Measurements from ENCODE around the gene C2orf49.

Gene C2orf49

GRCh38 chr2:105387225-105387624, 49.9 kb downstream of the C2orf49 start:
- Histone ChIP-seq H3K4me1 (ENCODE audit: low read depth, poor library complexity, severe bottlenecking) (peaks cover 36% of the 10 kb centered on the region), H2AFZ (ENCODE audit: low read depth) (no peak overlapping the region), H3K36me3 (ENCODE audit: insufficient read depth) (no peaks in the 10 kb centered on the region), H3K27ac (no peak overlapping the region), H3K27me3 (ENCODE audit: insufficient read depth, low read depth) (no peaks in the 10 kb centered on the region), H4K20me1 (ENCODE audit: insufficient read depth) (no peaks in the 10 kb centered on the region), H3K4me2 (no peak overlapping the region), H3K4me3 (IDR thresholded peaks at IDR 0.05; ENCODE audit: insufficient read depth, low read depth, low read length) (no peak overlapping the region), H3K9ac (no peak overlapping the region), H3K79me2 (ENCODE audit: insufficient read depth, low read depth) (no peaks in the 10 kb centered on the region)
- TF ChIP-seq, protein P1, sequence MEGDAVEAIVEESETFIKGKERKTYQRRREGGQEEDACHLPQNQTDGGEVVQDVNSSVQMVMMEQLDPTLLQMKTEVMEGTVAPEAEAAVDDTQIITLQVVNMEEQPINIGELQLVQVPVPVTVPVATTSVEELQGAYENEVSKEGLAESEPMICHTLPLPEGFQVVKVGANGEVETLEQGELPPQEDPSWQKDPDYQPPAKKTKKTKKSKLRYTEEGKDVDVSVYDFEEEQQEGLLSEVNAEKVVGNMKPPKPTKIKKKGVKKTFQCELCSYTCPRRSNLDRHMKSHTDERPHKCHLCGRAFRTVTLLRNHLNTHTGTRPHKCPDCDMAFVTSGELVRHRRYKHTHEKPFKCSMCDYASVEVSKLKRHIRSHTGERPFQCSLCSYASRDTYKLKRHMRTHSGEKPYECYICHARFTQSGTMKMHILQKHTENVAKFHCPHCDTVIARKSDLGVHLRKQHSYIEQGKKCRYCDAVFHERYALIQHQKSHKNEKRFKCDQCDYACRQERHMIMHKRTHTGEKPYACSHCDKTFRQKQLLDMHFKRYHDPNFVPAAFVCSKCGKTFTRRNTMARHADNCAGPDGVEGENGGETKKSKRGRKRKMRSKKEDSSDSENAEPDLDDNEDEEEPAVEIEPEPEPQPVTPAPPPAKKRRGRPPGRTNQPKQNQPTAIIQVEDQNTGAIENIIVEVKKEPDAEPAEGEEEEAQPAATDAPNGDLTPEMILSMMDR (conservative IDR thresholded peaks at IDR 0.05; ENCODE audit: low read depth, low read length), result no peak

DNA sequence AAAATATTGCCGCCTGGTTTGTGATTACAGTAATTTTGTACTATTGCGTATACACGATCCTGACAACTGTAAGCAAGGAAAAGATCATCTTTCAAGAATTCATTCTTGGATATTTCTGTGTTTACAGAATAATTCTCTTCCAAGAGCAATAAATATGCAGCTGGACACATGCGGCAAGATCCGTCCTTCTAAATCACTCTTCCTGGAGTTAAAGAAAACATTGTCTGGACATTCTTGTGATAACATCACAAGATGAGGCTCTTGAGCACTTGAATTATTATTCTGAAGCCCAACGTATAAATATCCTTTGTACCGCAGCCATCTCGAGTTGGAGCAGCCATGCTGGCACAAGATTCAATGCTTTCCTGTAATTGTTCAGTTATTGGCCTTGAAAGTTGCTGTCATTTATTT, 51.6 kb downstream of the C2orf49 start:
- TF ChIP-seq, protein P1 (conservative IDR thresholded peaks at IDR 0.05; ENCODE audit: low read depth, low read length), result no peak
- Histone ChIP-seq H3K4me1 (ENCODE audit: low read depth, poor library complexity, severe bottlenecking) (peaks cover 19% of the 10 kb centered on the region), H3K27ac (no peak overlapping the region), H3K79me2 (ENCODE audit: insufficient read depth, low read depth) (no peaks in the 10 kb centered on the region), H3K4me3 (IDR thresholded peaks at IDR 0.05; ENCODE audit: insufficient read depth, low read depth, low read length) (no peak overlapping the region), H3K9ac (no peak overlapping the region), H4K20me1 (ENCODE audit: insufficient read depth) (no peaks in the 10 kb centered on the region), H3K27me3 (ENCODE audit: insufficient read depth, low read depth) (no peaks in the 10 kb centered on the region), H2AFZ (ENCODE audit: low read depth) (no peak overlapping the region), H3K36me3 (ENCODE audit: insufficient read depth) (no peaks in the 10 kb centered on the region), H3K4me2 (no peak overlapping the region)

- no peak overlapping the region for H3K27ac ChIP-seq
- no peaks in the 10 kb centered on the region for H3K79me2 ChIP-seq (ENCODE audit: insufficient read depth, low read depth)
- H2AFZ ChIP-seq (ENCODE audit: low read depth), result no peak overlapping the region
- H3K4me3 ChIP-seq (IDR thresholded peaks at IDR 0.05; ENCODE audit: insufficient read depth, low read depth, low read length), result no peak overlapping the region
- peaks cover 5% of the 10 kb centered on the region for H3K4me1 ChIP-seq (ENCODE audit: low read depth, poor library complexity, severe bottlenecking)
- H4K20me1 ChIP-seq (ENCODE audit: insufficient read depth), result no peaks in the 10 kb centered on the region
- no peak overlapping the region for H3K9ac ChIP-seq
- H3K36me3 ChIP-seq (ENCODE audit: insufficient read depth), result no peaks in the 10 kb centered on the region
- no peak overlapping the region for H3K4me2 ChIP-seq
- TF ChIP-seq, protein P1 (conservative IDR thresholded peaks at IDR 0.05; ENCODE audit: low read depth, low read length), result no peak
- no peaks in the 10 kb centered on the region for H3K27me3 ChIP-seq (ENCODE audit: insufficient read depth, low read depth)
These were observed 53.1 kb downstream of the C2orf49 start for GRCh38 chr2:105390454-105390853.

GRCh38 chr2:105391058-105391627, 53.8 kb downstream of the C2orf49 start:
- TF ChIP-seq, protein P1 (conservative IDR thresholded peaks at IDR 0.05; ENCODE audit: low read depth, low read length), result no peak
- no peak overlapping the region for H3K4me3 ChIP-seq (IDR thresholded peaks at IDR 0.05; ENCODE audit: insufficient read depth, low read depth, low read length)
- no peaks in the 10 kb centered on the region for H4K20me1 ChIP-seq (ENCODE audit: insufficient read depth)
- H2AFZ ChIP-seq (ENCODE audit: low read depth), result no peak overlapping the region
- H3K27me3 ChIP-seq (ENCODE audit: insufficient read depth, low read depth), result no peaks in the 10 kb centered on the region
- no peak overlapping the region for H3K4me2 ChIP-seq
- no peaks in the 10 kb centered on the region for H3K36me3 ChIP-seq (ENCODE audit: insufficient read depth)
- H3K27ac ChIP-seq, result no peak overlapping the region
- no peaks in the 10 kb centered on the region for H3K79me2 ChIP-seq (ENCODE audit: insufficient read depth, low read depth)
- H3K9ac ChIP-seq, result no peak overlapping the region
- H3K4me1 ChIP-seq (ENCODE audit: low read depth, poor library complexity, severe bottlenecking), result no peaks in the 10 kb centered on the region

Measured in KMS-11 (cell line).